Stimulated activated CD8-positive, alpha-beta memory T cell treated with anti-CD3 and anti-CD28 coated beads, Interleukin-7, amount 100 ng/mL, for 1 hour (primary cell): ENCODE data around the gene LENEP.

Experiments
- DNase-seq, 2 donors: peaks; one replicate each; pipeline ENCODE4 v3.0.0-alpha.2; 2020; ENCODE audit warnings: low read depth in 2 of 2

LENEP gene, protein sequence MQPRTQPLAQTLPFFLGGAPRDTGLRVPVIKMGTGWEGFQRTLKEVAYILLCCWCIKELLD

GRCh38 chr1:154993572-154994268, at the start of gene LENEP:
Gene LENEP, plus strand, starts transcription at chr1:154993586. Its CDS starts 22 bp downstream, at chr1:154993608.
- DNase-seq = no peak

DNA sequence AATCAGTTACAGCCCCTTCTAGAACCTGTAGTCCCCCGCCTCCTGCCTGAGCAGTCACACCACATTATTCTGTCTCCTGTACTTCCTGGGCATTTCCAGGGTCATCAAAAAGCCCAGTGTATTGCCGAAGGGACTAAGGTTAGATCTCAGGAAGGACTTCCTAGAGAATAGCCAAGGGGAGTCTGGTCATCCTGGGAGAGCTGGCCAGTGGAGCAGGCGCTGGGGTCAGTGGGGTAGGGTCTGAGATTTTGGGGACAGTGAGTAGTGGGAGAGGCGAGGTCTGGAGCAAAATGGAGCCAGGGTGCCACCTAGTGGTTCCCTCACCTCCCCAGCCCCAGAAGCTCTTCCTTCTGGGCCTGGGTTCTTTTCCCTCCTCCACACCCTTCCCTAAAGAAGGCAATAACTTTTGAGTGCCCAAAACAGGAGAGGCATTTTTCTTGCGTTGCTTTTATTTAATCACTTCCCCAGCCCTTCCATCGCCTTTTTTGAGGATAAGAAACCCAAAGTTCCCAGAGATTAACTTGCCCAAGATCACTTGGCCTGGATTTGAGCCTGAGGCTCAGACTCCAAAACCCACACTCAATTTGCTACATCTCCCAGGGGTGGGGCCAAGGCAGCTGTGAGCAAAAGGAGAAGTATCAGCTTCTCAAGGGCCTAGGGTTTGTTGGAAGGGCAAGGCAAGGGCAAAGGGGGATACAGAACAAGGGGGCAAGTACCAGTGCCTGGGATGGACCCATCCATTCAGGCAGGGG, 49.6 kb upstream of the LENEP start:
- no peak for DNase-seq

DNA sequence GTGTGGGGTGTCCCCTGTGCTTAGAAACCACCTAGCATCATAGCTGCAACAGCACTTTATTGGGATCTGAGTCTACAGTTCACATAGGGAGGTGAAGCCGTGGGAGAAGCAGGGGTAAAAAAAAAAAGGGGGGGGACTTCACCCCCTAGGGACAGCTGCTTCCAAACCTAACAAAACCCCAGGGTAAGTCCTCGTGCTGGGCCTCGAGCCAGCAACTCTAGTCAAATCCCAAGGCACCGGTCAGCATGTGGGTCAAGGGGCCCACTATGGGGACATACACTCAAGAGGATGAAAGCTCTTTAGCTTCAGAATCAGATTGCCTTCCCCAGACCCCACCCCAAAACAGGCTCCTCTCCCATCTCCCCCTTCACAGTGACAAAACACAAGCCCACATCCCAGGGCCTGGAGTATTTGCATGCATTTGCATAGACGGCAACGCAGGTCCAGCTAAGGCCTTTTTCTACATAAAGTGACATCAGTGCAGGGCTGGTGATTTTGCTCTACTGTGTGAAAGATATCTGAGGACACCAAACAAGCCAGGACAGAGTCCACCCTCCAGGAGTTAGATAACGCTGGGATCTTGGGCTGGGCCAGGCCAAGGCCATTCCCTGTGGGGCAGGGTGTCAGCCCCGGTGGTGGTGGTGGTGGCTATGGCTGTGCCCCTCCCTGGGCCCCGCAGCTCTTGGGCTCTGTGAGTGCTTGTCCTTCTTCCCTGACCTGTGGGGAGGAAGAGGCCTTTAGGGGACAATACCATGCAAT, 48.8 kb upstream of the LENEP start:
- no peak for DNase-seq

GRCh38 chr1:154945160-154945961, 48.0 kb upstream of the LENEP start:
- no peak for DNase-seq

DNA sequence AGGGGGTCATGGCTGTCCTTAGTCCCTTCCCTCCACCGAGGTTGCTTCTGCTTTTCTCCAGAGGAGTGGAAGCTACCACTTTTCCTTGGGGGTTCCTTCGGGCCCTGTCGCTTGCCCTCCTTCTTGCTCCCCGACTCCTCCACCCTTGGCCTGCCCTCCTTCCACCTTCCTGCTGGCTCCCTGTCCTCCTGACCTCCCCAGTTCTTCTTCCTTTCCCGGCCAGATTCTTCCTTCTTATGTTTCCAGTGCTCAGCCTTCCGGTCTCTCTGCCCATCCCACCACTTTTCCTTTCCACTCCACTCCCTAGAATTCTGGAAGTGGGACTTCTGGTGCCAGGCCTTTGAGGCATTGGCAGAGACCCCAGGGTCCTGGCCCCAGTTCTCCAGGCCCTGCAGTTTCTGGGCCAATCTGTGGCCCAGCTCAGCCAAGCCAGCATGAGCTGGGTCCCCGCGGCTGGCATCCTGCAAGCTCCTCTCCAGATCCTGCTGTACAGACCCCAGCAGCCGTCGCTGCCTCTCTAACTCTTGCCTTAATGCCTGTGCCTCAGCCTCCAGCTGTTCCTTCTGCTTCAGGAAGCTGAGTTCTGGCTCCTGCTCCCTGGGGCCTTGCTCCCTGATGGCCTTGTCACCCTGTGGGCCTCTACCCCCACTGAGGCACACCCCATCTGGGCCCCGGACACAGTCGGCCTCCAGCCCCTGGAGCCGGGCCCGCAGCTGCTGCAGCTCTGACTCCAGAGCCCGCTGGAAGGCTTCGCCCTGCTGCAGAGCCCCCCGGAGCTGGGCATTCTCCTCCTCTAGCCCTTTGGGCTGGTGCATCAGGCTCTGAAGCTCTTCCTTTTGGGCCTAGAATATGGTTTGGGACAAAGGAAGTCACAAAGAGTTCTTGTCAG, 47.2 kb upstream of the LENEP start:
- DNase-seq = no peak

DNA sequence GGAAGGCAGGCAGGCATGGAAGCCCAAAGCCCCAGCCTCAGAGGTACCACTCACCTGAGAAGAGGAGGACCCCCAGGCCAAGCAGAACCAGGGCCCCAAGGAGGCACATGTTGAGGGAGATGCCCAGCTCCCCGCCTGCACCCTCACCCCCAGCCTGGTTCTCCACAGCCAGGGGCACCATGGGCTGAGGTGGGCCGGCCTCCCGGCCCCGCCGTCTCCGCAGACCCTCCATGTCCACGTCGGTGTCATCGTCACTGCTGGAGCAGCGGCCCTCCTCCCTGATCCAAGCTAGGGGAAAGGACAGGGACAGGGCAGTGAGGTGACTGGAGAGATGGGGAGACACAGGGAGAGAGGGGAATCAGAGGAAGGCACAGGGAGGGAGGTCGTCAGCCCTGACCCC, 45.3 kb upstream of the LENEP start:
- no peak for DNase-seq

- DNase-seq = no peak
These were observed 41.3 kb upstream of the LENEP start for GRCh38 chr1:154951901-154952657.

- no peak for DNase-seq
These were observed 40.7 kb upstream of the LENEP start for GRCh38 chr1:154952664-154953063.

- no peak for DNase-seq
These were observed 39.8 kb upstream of the LENEP start for GRCh38 chr1:154953611-154954038.

DNA sequence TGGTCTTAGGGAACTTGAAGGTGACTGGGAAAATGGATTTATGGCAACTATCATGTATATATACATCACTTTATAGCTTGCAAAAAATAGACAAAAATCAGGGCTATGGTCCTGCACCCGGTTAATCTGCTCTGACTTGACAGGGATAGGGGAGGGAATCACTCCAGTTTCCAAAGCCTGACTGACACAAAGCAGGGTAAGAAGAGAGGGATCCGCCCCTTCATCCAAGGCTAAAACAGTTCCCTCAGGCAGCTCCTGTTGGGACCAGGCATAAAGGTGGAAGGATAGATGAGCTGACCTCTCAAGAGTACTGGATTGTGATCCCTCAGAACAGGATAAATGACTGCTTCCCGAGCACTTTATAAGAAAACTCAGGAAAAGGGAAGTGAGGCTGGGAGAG, 38.8 kb upstream of the LENEP start:
- no peak for DNase-seq

GRCh38 chr1:154955039-154955717, 38.2 kb upstream of the LENEP start:
- peak; percentile 67 to 74 for DNase-seq

DNA sequence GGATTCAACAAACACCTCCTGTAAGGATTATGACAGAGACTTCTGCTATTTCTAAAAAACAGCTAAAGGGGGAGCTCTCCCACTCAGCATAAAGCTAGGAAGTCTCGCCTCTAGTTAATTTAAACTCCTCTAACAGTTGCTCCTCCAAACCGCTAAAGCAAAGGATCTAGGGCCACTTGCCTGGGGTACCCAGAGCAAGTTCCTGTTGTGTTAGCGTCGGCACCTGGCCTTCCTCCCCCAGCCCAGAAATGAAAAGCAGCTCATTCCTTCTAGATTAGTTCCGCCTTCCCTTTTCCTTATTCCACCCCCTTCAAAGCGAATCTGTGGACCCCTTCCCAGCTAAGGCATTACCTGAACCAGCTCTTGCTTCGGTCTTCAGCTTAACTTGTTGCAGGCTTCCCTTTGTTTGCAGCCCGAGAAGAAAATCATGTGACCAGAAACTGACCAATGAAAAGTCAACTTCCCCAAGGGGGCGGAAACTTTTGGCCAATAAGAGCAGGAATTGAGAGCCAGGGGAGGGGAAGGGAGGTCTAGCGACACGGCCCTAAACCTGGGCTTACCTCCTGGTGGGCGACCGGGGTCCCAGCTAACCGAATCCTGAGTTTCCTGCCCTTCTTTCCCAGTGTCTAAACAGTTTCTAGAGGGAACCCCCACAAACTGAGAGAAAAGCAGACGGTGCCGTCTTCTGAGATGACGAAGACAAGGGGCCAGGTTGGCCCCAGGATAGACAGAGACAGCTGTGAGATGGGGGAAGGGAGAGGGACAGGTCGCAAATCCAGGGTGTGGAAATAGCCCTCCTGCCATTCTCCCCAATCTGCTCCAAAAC, 37.5 kb upstream of the LENEP start, which contains the start of gene PBXIP1:
PBXIP1 (minus strand) TSS at position 382 of the 826 bp plus-strand sequence. CDS start 2,378 bp downstream, outside the sequence.
- peak; percentile 58 to 61 for DNase-seq

DNA sequence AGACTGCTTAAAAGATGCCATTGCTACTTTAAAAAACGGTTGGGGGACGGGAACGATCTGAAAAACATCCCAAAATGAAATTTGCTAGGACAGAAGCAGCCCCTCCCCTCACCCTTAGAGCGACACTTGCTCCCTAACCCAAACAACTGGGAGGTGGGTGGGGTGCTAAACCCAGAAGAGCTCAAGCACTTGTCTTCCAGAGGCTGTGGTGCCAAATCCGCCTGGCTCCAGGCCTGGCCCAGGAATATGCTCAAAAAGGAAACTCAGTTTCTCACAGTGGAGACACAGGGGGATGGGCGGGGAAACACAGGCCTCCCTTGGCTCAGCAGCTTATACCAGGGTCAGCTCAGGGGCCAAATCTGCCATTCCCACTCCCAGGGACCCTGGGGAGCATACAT, 36.8 kb upstream of the LENEP start:
- no peak for DNase-seq

GRCh38 chr1:154957091-154957657, 36.2 kb upstream of the LENEP start:
- no peak for DNase-seq

- DNase-seq = no peak
These were observed 35.4 kb upstream of the LENEP start for GRCh38 chr1:154958036-154958435.

DNA sequence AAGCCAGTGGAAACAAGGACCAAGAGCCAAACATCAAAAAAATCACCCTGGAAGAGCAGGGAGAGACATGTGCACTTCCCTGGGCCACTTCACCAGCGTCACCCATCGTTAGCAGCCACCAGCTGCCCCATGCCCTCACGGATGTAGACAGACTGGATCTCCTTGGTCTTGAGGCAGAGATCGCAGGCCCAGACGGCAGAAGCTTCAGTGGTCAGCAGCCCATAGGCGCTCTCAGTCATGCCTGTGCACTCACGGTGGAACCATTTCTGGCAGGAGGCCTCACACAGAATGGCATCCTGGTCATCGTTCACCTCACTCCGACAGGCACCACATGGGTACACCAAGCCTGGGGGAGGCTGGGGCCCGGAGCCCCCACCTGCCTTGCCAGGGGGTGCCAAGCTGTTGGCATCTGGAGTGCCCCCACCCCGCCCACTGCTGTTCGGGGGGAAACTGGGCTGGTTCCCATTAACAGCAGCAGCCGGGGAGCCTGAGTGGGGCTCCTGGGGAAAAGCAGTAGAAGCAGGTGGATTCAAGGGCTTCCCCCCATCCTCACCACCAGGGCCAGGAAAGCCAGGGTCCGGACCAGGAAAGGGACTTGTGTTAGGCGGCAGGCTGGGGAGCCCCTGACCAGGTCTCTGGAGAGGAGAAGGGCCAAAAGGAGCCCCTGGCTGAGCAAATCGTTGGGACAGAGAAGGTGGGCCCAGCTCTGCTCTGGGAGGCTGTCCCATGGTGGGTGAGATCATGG, 34.5 kb upstream of the LENEP start:
- no peak for DNase-seq

- no peak for DNase-seq
These were observed 34.0 kb upstream of the LENEP start for GRCh38 chr1:154959426-154959780.
